Mesodermal cell (in vitro differentiated cells): ENCODE data around the gene CCNDBP1.
"Not testable (repeated sequence)": the region's sequence is repeated elsewhere in the genome, so short reads cannot be mapped to it uniquely, and the experiment has no call there.

Experiments used
- H3K27ac ChIP-seq: 2 replicates; pipeline ENCODE4 v1.7.0; 2013; ENCODE audit warnings: mild to moderate bottlenecking, low read depth, low read length, moderate library complexity; ENCODE audit not compliant: severe bottlenecking
- H3K36me3 ChIP-seq: 2 replicates; pipeline ENCODE4 v1.7.1; 2013; ENCODE audit warnings: mild to moderate bottlenecking, low read length, moderate library complexity; ENCODE audit not compliant: control insufficient read depth, insufficient read depth
- H3K4me1 ChIP-seq: one replicate; pipeline ENCODE4 v1.7.1; 2013; ENCODE audit warnings: mild to moderate bottlenecking, low read length; ENCODE audit not compliant: insufficient read depth, control insufficient read depth, poor library complexity, severe bottlenecking
- H3K4me3 ChIP-seq: 2 replicates; pipeline ENCODE4 v1.7.0; 2013; ENCODE audit warnings: low read length, control low read depth, mild to moderate bottlenecking; ENCODE audit not compliant: insufficient read depth, poor library complexity, severe bottlenecking; ENCODE audit errors: extremely low read depth
- H3K9me3 ChIP-seq: 2 replicates; pipeline ENCODE4 v1.7.1; 2013; ENCODE audit warnings: mild to moderate bottlenecking, low read length, moderate library complexity; ENCODE audit not compliant: control insufficient read depth
- WGBS, 2 experiments: methylation state at CpG; one replicate each; pipeline ENCODE4 v1.1.5; 2013; ENCODE audit warnings: missing lambda C conversion rate in 2 of 2; ENCODE audit not compliant: insufficient coverage in 2 of 2; 5-methylcytosine and 5-hydroxymethylcytosine counted together

The CCNDBP1 gene

GRCh38 chr15:43215961-43216360, 30.8 kb downstream of the CCNDBP1 start:
- Histone ChIP-seq H3K36me3 (no peaks in the 10 kb centered on the region), H3K4me3 (no peak overlapping the region), H3K4me1 (no peaks in the 10 kb centered on the region), H3K9me3 (no peaks in the 10 kb centered on the region), H3K27ac (no peak overlapping the region)
- 92 to 96% methylated on average over 5 to 7 of the region's 7 CpGs for WGBS, 2 experiments

GRCh38 chr15:43218908-43219706, 33.9 kb downstream of the CCNDBP1 start:
- Histone ChIP-seq H3K36me3 (no peaks in the 10 kb centered on the region), H3K27ac (no peak overlapping the region), H3K4me3 (no peak overlapping the region), H3K4me1 (no peaks in the 10 kb centered on the region), H3K9me3 (no peaks in the 10 kb centered on the region)
- 53 to 57% methylated on average over 8 to 12 of the region's 13 CpGs for WGBS, 2 experiments

DNA sequence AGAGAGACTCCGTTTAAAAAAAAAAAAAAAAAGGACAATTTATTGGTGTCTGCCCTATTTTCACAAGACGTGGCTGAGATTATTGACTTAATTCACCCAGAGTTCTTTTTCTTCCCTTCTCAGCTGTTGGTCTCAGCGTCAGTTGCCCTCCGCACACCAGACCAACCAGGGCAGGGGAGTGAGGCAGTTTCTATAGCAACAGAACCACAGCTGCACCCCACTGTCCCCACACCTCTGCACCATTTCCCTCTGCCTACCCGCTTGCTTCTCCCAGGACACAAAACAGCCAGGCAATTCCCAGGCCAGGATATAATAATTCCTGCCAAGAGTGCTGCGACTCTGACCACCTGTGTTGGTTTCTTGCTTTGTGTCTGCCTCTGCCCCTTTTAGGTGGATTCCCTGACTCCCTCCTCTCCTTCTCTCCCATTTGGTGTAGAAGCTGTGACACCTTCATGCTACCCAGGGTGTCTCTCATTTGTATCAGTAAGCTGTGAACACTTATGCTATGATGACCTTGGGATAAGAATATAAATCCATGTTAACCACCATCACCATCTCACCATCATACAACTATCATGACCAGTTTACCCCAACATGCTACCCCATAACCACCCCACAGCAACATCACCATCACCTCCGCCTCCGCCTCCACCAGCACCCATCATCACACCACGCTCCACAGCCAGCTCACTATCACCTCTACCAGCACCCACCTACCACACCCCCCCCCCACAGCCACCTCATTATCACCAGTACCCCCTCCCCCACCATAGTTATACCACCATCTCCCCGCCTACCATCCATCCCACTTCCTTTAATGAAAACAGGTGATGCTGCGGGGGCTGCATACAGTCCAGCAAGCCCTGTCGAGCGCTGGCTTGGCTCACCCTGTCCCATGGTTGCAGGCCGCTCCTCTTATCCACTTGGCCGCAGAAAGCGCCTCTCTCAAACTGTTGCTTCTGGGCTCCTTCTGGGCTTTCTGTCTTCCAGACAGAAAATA, 35.0 kb downstream of the CCNDBP1 start:
- Histone ChIP-seq H3K4me1 (no peaks in the 10 kb centered on the region), H3K36me3 (no peaks in the 10 kb centered on the region), H3K27ac (no peak overlapping the region), H3K4me3 (no peak overlapping the region), H3K9me3 (no peaks in the 10 kb centered on the region)
- WGBS, 2 experiments = 92 to 96% methylated on average over 7 to 13 of the region's 16 CpGs

DNA sequence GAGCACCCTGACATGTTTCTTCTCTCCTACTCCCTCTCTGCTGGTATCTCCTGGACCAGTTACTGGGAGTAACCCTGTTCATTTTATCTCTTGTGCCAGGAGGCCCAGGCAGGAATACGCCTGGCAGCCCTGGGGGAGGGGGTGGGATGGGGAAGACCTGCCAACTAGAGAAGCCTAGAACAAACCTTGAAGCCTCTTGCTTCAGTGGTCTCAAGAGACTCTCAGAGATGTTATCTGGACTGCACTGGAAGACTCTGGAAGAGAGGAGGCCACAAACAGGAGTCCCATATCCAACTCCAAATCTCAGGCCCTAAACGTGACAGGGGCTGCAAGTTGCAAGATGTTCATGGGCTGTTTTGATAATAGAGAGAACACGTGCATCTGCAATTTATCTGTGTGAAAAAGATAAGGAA, 35.8 kb downstream of the CCNDBP1 start, which contains the start of gene EPB42:
TSS of gene EPB42 (minus strand) at position 28 of the 413 bp plus-strand sequence. CDS start 193 bp downstream, outside the sequence.
- Histone ChIP-seq H3K9me3 (no peaks in the 10 kb centered on the region), H3K27ac (no peak within 1 kb of the TSS), H3K4me1 (no peaks in the 10 kb centered on the region), H3K36me3 (no peaks in the 10 kb centered on the region), H3K4me3 (no peak within 1 kb of the TSS)
- WGBS, 2 experiments = 96% methylated on average over 2 of the region's 3 CpGs; no CpG with 5 or more reads in 1 of the 2 experiments

DNA sequence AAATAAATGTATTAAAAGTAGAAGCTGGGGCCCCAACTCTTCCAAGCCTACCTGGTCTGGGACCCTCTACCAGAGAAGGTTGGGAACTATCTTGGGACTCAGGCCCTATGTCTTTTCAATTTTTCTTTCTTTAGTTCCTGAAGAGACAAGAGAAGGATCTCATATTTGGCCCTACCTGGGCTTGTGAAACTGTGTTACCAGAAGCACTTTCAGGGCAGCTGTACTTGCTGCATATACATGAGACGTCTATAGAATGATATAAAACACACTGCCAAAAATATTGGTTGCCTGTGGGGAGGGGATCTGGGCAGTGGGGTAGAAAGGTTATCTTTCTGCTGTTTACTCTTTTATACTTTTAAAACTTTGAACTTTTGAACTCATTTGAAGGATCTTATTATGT, 36.2 kb downstream of the CCNDBP1 start:
- no peak overlapping the region for H3K27ac ChIP-seq
- no peaks in the 10 kb centered on the region for H3K9me3 ChIP-seq
- H3K4me3 ChIP-seq = no peak overlapping the region
- WGBS, 2 experiments = no CpG with 5 or more reads among the region's 1 CpG
- H3K4me1 ChIP-seq = no peaks in the 10 kb centered on the region
- H3K36me3 ChIP-seq = no peaks in the 10 kb centered on the region

DNA sequence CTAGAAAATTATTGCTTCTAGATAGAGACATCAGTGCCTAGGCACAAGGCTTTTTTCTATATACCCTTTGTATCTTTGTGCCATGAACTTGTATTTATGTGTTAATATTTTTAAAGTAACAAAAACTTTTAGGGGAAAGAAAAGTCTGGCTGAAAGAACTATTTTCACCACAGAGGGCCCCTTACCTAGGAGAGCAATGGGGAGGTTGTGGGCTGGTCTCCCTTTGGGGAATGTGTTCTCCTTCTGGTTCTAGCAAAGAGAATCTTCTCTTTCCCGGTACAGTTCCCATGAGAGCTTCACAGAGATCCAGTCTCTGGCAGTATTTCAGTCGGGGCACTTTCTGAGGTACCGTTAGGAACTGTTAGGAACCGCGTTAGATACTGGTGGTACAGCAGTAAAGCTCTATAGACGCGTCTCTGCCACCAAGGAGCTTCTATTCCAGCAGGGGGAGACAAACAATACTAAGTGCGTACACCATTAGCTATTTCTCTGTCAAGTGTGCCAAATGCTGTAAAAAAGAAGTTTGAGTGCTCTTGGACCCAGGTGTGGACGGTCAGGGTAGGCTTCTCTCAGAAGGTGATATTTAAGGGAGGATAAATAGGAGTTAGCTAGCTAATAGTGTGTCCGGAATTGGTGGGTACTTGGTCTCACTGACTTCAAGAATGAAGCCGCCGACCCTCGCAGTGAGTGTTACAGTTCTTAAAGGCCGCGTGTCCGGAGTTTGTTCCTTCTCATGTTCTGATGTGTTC, 40.2 kb downstream of the CCNDBP1 start:
- Histone ChIP-seq H3K4me1 (no peaks in the 10 kb centered on the region), H3K9me3 (no peaks in the 10 kb centered on the region), H3K4me3 (no peak overlapping the region), H3K27ac (no peak overlapping the region), H3K36me3 (no peaks in the 10 kb centered on the region)
- WGBS, 2 experiments = 51 to 63% methylated on average over 13 of the region's 16 CpGs

GRCh38 chr15:43225950-43226255, 40.7 kb downstream of the CCNDBP1 start:
- H3K4me1 ChIP-seq, H3K4me3 ChIP-seq, H3K9me3 ChIP-seq, H3K36me3 ChIP-seq, H3K27ac ChIP-seq: not testable (repeated sequence)
- WGBS, 2 experiments = 93 to 95% methylated on average over 12 of the region's 12 CpGs

- Histone ChIP-seq H3K4me1 (no peaks in the 10 kb centered on the region), H3K36me3 (no peaks in the 10 kb centered on the region), H3K4me3 (no peak overlapping the region), H3K9me3 (no peaks in the 10 kb centered on the region), H3K27ac (no peak overlapping the region)
- WGBS, 2 experiments = 95% methylated on average over 41 to 55 of the region's 57 CpGs
Measured at GRCh38 chr15:43226436-43227305, 41.5 kb downstream of the CCNDBP1 start.

DNA sequence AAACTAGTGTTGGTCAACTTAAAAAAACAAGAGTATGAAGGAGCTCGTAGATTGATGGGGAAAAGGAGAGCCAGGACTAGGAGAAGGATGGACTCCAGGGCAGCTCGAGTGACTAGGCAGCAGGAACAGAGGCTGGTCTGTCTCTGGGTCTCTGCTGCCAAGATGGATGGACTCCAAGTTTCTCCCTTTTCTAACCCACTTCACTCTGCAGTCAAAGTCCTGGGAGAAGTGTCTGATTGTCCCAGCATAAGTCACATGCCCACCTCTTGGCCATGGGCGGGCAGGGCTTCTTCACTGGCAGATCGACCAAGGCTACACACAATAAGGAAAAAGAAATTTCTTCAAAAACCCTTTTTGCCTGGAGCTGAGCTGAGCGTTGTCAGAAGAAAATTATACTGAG, 44.8 kb downstream of the CCNDBP1 start:
- Histone ChIP-seq H3K9me3 (no peaks in the 10 kb centered on the region), H3K4me1 (no peaks in the 10 kb centered on the region), H3K4me3 (no peak overlapping the region), H3K27ac (no peak overlapping the region), H3K36me3 (no peaks in the 10 kb centered on the region)
- WGBS, 2 experiments = 89 to 95% methylated on average over 3 to 4 of the region's 5 CpGs
